HG03159 (cell line): ENCODE data around the gene PRSS23.
"Not testable (repeated sequence)": the region's sequence is repeated elsewhere in the genome, so short reads cannot be mapped to it uniquely, and the experiment has no call there.

Experiments
- ATAC-seq: cut with Tn5 transposase; IDR thresholded peaks from one replicate; pipeline ENCODE4 v1.9.1; 2021; ENCODE audit warnings: mild to moderate bottlenecking, moderate library complexity; ENCODE audit not compliant: unreplicated experiment

PRSS23 gene

GRCh38 chr11:86800076-86800959 is at the start of gene PRSS23:
Gene PRSS23, plus strand, starts transcription at chr11:86800542. Its CDS starts 7,102 bp downstream, at chr11:86807644.
- ATAC-seq, result peak; percentile 43

GRCh38 chr11:86753459-86753858 is 46.9 kb upstream of the PRSS23 start:
- ATAC-seq, result no peak

- no peak for ATAC-seq
Measured at GRCh38 chr11:86755146-86755545, 45.2 kb upstream of the PRSS23 start.

- no peak for ATAC-seq
Measured at GRCh38 chr11:86758171-86758570, 42.2 kb upstream of the PRSS23 start.

- ATAC-seq, result no peak
Measured at GRCh38 chr11:86760577-86760976, 39.8 kb upstream of the PRSS23 start.

GRCh38 chr11:86761978-86762377 is 38.4 kb upstream of the PRSS23 start:
- ATAC-seq, result no peak

GRCh38 chr11:86765203-86765602 is 35.1 kb upstream of the PRSS23 start:
- ATAC-seq, result no peak

GRCh38 chr11:86765878-86766277 is 34.5 kb upstream of the PRSS23 start:
- no peak for ATAC-seq

GRCh38 chr11:86769219-86769618 is 31.1 kb upstream of the PRSS23 start:
- no peak for ATAC-seq

- ATAC-seq, result not testable (repeated sequence)
Measured at GRCh38 chr11:86770473-86771027, 29.8 kb upstream of the PRSS23 start.

- no peak for ATAC-seq
Measured at GRCh38 chr11:86772999-86773398, 27.3 kb upstream of the PRSS23 start.

GRCh38 chr11:86773513-86774252 is 26.7 kb upstream of the PRSS23 start:
- ATAC-seq, result no peak

GRCh38 chr11:86774417-86774816 is 25.9 kb upstream of the PRSS23 start:
- no peak for ATAC-seq

GRCh38 chr11:86775361-86775760 is 25.0 kb upstream of the PRSS23 start:
- no peak for ATAC-seq

GRCh38 chr11:86781546-86781945 is 18.8 kb upstream of the PRSS23 start:
- no peak for ATAC-seq

GRCh38 chr11:86782742-86783141 is 17.6 kb upstream of the PRSS23 start:
- ATAC-seq, result no peak

- no peak for ATAC-seq
Measured at GRCh38 chr11:86783661-86784060, 16.7 kb upstream of the PRSS23 start.

GRCh38 chr11:86784241-86784681 is 16.1 kb upstream of the PRSS23 start:
- no peak for ATAC-seq

GRCh38 chr11:86785576-86785975 is 14.8 kb upstream of the PRSS23 start:
- no peak for ATAC-seq

GRCh38 chr11:86787018-86787536 is 13.3 kb upstream of the PRSS23 start:
- ATAC-seq, result no peak

GRCh38 chr11:86787656-86788055 is 12.7 kb upstream of the PRSS23 start:
- no peak for ATAC-seq
